Esophagus mucosa (tissue), 1 donor: ENCODE data around the gene CACNG4. TPM values are rescaled to one million over a fixed set of nuclear protein-coding genes. Genes with fewer than 3 reads are reported as not detected.

Source experiments
- ATAC-seq: fragments of 200-7000 bp; cut with Tn5 transposase; one replicate; pipeline ENCODE4 v1.9.1; 2020
- total RNA-seq: library from RNA; stranded (reverse); gene quantifications from one replicate; pipeline ENCODE4 v1.2.4, GENCODE V29; 2023
- donor health status: DM: yes; HTN: yes; CAD: no.

The CACNG4 gene
- total RNA-seq = 0.08 TPM

GRCh38 chr17:66963909-66964771 lies at the start of gene CACNG4:
Gene CACNG4 (plus strand): TSS chr17:66964707. CDS start chr17:66964912, 205 bp downstream.
- no peak for ATAC-seq

DNA sequence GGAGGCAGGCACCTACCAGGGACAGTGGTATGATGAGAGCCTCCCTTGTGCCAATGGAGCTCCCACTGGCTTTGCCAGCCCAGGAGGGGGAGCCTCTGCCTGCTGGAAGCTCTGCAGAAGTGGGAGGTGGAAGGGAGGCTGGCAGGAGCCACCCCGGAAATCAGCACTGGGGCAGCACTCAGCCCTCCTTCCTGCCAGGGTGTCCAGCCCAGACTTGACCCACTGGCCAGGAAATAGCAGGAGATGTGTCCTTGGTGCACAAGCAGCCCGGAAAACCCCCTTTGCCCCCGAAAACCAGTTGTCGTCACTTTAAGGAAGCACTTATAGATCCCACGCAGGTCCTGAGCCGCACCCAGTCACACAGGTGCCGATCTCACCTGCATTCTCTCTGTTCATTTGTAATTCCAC lies 49.3 kb upstream of the CACNG4 start:
- ATAC-seq = peak; percentile 69

DNA sequence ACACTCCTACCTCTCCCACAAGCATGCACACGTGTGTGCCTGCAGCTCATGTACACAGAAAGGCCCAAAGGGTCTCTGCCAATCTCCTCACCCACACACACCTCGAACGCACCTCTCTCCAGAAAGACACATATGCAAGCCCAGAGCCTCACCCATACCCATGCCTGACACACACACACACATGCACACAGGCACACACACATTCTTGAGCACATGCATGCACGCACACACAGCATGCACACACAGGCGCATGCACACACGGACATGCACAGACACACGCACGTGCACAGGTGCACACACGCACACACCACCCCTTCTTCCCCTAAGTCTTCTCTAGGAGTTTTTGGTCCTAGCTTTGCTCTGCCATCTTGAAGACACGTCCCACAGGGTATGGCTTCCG lies 48.7 kb upstream of the CACNG4 start:
- ATAC-seq = no peak

DNA sequence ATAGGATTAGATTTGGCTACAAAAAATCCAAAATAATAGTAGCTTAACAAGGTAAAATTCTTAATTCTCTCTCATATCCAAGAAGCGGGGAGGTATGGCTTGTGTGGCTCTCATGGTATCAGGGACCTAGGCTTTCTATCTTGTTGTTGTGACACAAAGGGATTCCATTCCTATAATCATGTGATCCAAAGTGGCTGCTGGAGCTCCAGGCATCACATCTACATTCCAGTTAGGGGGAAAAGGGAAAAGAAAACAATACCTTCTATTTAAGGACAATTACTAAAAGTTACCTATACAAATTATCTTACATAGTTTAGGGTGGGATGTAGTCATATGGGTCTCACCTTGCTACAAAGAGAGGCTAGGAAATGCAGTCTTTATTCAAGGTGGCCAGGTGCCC lies 47.6 kb upstream of the CACNG4 start:
- no peak for ATAC-seq

GRCh38 chr17:66918896-66919295 lies 45.6 kb upstream of the CACNG4 start:
- no peak for ATAC-seq

DNA sequence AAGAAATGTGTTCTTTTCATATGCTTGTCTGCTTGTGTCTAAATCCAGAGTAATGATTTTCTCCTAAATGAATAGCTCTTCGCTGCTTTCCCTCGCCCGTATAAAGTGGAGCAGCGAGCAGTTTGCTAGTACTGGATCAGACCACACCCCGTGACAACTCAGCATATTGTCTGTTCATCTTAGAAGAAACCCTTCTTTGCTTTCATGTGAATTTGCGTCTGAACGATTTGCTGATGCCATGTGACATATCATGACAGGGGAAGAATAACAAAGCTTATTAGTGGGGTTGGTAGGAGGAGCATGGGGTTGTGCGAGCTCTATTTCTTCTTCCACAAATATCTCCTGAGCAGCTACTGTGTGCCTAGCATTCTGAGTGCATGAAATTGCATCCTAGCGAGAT lies 44.1 kb upstream of the CACNG4 start:
- no peak for ATAC-seq

GRCh38 chr17:66920950-66921349 lies 43.6 kb upstream of the CACNG4 start:
- ATAC-seq = no peak

GRCh38 chr17:66923886-66924285 lies 40.6 kb upstream of the CACNG4 start:
- ATAC-seq = no peak

GRCh38 chr17:66925811-66926500 lies 38.6 kb upstream of the CACNG4 start:
- ATAC-seq = no peak

DNA sequence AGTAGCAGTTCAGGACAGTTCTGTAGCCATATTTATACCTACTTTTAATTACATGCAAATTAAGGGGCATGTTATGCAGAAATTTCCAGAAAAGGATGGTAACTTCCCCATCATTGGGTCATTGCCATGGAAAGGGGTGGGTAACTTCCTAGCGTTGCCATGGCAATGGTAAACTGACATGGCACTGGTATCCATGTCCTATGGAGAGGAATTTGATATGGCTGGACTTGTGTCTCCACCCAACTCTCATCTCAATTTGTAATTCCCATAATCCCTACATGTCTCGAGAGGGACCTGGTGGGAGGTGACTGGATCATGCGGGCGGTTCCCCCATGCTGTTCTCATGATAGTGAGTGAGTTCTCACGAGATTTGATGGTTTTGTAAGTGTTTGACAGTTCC lies 35.6 kb upstream of the CACNG4 start:
- no peak for ATAC-seq

DNA sequence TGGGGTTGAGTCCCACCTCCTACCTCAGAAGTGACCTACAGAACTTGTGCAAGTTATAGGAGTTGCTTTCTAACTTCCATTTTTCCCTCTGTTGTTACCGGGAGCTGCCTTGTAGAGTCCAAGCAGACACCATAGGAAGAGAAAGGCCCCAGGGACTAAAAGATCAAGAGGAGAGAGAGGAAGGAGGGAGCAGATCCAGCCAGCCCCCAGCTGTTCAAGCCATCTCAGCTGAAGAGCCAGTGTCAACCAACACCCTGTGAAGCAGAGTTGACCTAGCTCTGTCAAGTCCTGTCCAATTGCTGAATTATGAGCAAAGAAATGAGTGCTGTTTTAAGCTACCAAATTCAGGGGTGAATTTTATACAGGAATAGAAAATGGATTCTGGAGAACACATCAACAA lies 34.9 kb upstream of the CACNG4 start:
- no peak for ATAC-seq

- ATAC-seq = peak; percentile 71
These were observed 33.6 kb upstream of the CACNG4 start for GRCh38 chr17:66930933-66931332.

DNA sequence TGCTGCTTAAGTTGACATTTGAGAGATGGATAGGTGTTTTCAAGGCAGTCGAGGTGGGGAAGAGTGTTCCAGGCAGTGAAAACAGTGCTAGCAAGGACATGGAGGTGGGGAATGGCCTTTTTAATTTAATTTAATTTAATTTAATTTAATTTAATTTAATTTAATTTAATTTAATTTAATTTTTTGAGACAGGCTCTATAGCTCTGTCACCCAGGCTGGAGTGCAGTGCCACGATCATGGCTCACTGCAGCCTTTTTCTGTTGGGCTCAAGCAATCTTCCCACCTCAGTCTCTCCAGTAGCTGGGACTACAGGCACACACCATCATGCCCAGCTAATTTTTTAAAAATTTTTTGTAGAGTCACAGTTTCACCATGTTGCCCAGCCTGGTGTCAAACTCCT lies 32.2 kb upstream of the CACNG4 start:
- ATAC-seq = no peak

DNA sequence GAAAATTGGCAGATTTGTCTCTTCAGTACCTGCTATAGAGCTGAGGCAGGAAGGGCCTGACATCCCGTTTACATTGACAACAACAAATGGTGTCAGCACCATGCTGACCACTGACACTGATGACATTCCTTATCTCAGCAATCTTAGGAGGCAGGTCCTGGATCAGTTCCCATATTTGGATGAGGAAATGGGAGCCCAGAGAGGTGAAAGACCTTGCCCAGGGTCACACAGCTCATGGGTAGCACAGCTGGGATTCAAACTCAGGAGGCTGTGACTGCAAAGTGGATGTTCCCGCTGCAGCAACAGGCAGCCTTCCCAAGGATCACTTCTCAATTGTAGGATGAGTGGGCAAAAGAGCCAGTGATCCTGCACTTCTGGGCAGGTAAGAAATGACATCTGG lies 30.5 kb upstream of the CACNG4 start:
- ATAC-seq = no peak

- ATAC-seq = no peak
These were observed 28.8 kb upstream of the CACNG4 start for GRCh38 chr17:66935717-66936116.

DNA sequence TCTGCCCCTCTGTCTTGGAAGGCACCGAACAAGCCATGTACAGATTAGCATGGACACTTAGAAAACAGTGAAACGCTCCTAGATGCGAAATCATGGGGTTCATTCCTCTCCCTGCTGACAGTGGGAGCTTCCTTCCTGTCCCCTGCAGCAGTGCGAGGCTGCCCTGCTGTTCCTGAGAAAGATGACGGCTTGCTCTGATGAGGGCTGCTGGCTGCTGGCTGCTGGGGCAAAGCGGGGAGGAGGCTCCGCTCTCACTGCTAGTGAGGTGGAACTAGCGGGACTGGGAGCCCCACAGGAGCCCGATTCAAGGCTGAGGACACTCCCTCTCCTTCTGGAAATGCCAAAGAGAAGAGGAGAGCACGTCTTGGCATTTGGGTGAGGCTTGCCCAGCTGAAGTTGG lies 25.9 kb upstream of the CACNG4 start:
- no peak for ATAC-seq

DNA sequence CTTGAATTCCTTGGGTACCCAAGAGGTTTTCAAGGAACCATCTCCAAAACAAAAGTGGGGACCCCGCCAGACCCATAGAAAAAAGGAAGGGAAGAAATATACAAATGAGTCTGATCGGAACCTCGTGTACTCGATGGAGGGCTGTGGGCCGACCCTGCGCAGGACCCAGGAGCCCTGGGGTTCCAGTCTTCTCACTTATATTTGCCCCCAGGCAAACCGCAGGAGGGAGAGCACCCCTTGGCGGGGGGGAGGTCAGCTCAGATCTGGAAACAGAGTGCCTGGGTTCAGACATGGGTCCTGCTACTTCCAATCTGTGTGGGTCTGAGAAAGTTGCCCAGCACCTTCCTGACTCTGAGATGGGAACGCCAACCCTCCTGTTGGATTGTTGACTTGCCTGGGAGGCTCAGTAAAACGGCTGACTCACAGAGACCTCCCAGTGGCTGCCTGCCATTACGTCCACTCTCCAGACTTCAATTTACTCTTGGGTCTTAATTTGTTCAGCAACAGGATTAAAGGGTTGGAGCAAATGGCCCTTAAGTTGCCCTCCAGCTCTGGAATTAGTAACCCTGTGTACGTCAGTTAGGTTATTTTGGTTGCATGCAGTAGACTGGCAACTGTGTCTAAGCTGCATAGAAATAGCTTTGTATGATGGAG lies 24.9 kb upstream of the CACNG4 start:
- ATAC-seq = no peak

- no peak for ATAC-seq
These were observed 23.3 kb upstream of the CACNG4 start for GRCh38 chr17:66941249-66941648.

DNA sequence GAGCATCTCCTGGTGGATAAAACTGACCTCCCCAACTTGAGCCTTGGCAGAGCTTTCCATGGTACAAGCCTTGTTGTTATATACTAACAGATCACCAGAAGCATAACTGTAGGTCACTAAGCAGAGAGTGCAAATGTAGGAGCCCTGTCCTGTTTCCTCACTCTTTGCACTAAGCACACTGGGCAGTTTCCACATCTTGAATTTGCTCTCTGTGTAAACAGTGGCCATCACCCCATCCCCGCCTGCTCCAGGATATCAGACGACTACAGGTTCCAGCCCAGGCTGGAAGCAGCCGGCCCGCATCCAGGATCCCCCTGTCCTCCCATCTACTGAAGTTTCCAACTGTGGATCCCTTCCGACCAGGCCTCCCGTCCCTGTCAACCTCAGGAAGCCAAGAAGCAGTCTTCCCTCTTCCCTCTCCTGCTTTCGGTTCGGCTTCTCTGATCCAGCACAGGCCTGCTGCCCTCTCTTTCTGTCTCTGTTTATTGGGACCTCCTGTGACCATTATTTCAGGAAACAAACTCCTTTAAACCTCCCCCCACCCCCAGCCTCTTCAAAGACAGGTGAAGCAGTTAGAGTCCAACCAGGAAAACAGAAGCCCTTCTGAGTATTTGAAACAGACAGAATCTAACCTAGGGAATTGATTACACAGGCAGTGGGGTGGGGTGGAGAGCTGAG lies 22.6 kb upstream of the CACNG4 start:
- ATAC-seq = no peak

DNA sequence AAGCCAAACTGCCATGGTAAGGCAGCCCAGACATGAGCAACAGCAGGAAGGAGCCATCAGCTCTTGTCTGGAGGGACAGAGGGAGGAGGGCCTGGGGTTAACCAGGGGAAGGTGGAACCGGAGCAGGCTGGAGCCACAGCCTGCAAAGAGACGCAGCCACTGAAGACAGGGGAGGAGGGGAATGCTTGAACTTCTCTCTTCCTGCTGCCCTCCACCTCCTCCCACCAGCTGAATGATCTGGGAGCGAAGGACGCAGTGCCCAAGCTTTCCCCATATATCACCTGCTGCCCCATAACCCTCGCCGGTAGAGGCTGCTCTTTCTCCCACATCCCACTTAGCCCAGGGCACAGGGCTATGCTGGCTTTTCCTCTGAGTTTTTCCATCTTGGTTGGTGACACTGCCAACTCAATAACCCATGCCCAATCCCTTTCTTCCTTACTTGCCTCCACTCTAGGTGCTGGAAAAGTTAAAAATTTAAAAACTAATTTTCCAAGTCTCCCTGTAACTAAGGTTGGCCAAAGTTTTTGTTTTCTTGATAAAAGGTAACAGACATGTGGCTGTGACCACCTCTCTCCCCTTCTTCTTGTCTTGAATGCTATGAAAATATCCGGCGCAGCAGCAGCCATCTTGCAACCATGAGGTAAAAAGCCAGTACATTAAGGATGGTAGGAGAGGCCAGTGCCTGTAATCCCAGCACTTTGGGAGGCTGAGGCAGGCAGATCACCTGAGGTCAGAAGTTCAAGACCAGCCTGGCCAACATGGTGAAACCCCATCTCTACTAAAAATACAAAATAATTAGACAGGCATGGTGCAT lies 21.8 kb upstream of the CACNG4 start:
- no peak for ATAC-seq

DNA sequence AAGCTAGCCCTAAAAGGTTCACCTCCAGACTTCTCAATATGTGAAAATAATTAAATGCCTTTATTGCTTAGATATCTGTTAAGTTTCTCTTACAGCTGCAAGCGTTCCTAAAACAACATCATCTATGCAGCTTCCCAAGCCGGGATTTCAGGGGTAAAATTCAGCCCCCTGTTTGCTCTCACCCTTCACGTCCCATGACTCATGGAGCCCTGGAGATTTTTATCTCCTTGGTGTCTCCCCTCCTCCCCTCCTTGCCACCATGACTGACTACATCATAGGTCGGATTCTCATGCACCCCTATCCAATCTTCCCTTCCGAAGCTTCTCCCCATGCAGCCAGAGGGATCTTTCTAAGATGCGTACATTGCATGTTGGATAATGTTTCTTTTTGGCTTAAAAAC lies 21.0 kb upstream of the CACNG4 start:
- no peak for ATAC-seq
